GM19397 (cell line): ENCODE results near the gene ZCCHC7.
"Not testable (repeated sequence)": the region's sequence is repeated elsewhere in the genome, so short reads cannot be mapped to it uniquely, and the experiment has no call there.

Experiments used
- ATAC-seq: cut with Tn5 transposase; IDR thresholded peaks from one replicate; pipeline ENCODE4 v1.9.1; 2021; ENCODE audit warnings: mild to moderate bottlenecking, moderate library complexity; ENCODE audit not compliant: unreplicated experiment

ZCCHC7 gene

GRCh38 chr9:37167456-37168047 is 47.2 kb downstream of the ZCCHC7 start:
- no peak for ATAC-seq

DNA sequence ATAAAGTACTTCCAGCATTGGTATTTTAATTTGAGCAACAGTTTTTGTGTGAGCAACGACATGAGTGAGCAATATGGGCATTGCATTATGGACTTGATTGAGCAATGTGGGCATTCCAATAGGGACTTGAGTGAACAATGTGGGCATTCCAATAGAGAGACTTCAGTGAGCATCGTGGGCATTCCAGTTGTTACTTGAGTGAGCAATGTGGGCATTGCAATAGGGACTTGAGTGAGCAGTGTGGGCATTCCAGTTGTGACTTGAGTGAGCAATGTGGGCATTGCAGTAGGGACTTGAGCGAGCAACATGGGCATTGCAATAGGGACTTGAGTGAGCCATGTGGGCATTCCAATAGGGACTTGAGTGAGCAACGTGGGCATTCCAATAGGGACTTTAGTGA is 52.2 kb downstream of the ZCCHC7 start:
- no peak for ATAC-seq

DNA sequence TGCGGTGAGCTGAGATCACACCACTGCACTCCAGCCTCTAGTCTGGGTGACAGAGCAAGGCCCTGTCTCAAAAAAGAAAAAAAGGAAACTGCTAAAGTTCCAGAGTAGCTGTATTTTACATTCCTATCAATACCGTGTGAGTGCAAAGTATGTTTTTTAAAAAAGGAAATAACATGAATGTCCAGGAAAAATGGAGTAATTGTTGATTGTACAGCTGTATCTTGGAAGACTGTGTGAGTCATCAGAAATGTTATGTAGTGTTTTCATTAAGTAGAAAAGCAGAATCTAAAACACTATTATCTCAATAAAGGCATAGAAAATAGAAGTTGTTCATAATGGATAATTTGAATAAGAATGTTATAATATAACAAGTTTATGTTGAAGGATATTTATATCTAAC is 53.9 kb downstream of the ZCCHC7 start:
- no peak for ATAC-seq

DNA sequence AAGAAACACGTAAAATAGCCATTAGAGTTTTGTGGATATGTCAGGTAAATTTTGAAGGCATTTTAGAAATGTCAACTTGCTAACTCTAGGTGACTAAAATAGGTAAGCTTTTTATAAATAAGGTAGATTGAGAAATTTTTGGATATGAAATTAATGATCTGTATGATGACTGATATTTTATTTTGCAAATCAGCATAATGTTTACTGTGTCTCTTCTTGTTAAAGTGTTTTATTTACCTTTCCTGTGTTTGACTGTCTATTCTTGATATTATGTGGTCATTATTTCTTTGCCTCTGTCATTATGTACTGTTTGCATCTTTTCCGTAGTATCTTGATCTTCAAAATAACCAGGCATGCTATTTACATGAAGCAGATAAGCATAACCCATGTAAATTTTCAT is 58.4 kb downstream of the ZCCHC7 start:
- no peak for ATAC-seq

DNA sequence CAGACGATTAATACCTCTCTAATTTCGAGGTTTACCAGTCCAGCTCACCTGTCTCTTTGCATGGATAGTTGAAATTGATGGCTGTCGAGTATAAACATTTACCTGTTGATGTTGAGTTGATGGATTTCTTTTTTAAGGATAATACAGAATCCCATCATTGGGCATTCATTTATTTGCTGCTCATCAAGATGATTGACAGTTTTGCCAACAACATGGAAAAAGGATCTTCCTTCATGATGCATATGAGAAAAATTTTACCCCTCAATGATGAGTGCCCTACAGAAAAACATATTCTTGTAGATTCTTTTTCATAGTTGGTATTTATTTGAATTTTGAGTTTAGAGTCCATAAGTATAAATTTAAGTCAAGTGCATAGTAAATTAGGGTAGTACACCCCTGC is 59.2 kb downstream of the ZCCHC7 start:
- ATAC-seq: no peak

GRCh38 chr9:37180138-37180537 is 59.8 kb downstream of the ZCCHC7 start:
- ATAC-seq: no peak

DNA sequence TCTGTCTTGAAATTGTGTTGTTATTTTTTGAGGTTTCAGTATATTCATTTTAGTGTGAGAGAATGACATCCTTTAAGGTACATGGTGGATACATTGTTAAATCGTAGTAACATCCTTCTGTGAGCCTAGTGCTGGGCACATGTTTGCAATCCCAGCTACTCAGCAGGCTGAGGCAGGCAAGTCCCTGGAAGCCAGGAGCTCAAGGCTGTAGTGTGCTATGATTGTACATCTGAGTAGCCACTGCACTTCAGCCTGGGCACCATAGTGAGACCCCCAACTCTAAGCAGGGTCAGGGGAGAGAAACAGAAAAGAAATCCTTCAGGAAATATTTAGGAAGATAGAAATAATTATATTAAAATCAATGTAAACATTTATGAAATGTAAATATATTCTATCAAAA is 62.3 kb downstream of the ZCCHC7 start:
- no peak for ATAC-seq

DNA sequence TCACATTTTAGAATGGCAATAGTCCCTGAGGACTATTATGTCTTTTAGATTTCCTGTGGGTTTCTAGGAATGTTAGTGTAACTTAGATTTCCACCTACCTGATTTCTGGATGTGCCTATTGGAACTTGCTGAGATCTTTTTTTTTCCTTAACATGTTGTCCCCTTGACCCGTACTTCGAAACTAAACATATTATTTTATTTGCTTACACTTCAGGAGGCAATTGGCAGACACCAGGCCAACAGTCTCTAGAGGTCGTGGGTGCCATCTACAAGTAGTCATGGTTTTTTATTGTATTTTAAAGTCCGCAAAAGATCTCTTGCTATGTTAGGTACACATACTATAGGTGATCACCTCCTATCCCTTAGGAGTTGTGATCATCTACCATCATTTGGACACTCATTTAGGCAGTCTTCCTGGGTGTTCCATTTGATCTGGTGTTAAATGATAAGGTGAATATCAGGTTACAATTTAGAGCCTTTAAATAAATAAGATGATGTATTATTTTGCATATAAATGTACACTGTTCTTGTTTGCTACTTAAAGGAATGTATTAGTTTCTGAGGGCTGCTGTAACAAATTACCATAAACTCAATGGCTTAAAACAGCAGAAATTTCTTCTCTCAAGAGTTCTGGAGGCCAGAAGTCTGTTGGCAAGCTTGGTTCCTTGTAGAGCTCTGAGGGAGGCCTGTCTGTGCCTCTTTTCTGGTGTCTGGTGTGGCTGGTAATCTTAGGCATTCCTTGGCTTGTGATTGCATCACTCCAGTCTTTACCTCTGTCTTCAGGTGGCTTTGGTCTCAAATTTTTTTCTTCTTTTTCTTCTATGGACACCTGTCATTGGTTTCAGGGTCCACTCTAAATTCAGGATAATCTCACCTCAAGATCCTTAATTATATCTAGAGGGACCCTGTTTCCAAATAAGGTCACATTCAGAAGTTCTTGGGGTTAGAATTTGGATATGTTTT is 64.8 kb downstream of the ZCCHC7 start:
- no peak for ATAC-seq

DNA sequence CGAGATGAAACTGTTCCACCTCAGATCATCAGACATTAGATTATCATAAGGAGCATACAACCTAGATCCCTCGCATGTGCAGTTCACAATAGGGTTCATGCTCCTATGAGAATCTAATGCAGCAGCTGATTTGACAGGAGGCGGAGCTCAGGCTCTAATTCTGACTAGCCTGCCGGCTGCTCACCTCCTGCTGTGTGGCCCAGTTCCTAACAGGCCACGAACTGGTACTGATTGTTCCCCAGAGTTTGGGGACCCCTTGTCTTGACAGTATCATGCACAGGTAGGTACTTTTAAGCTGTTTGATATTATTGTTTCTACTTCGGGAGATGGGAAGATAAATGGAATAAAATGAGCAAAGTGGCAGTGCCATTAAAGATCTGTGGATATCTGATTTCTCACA is 66.9 kb downstream of the ZCCHC7 start:
- ATAC-seq: peak; percentile 68

DNA sequence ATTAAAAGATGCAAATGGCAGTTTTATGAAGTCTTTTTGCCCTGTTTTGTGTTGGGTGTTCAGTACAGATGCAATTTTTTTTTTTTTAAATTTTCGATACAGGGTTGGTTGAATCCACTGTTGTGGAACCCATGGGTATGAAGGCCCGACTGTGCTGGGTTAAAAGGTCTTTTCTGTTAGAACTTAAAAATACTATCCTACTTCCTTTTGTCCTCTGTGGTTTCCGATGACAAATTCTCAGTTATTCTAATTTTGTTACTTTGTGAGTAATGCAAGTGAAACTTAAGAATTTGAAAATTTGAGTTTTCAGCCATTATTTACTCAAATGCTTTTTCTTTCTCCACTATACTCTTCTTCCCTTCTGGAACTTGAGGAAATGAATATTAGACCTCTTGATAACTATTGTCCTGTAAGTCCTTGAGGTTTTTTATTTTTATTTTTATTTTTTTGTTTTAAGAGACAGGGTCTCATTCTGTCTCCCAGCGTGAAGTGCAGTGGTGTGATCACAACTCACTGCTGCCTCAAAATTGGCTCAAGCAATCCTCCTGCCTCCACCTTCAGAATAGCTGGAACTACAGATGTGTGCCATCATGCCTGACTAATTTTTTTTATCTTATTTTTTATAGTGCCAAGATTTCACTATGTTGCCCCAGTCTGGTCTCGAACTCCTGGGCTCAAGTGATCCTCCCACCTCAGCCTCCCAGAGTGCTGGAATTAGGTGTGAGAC is 67.5 kb downstream of the ZCCHC7 start:
- ATAC-seq: peak; percentile 70

DNA sequence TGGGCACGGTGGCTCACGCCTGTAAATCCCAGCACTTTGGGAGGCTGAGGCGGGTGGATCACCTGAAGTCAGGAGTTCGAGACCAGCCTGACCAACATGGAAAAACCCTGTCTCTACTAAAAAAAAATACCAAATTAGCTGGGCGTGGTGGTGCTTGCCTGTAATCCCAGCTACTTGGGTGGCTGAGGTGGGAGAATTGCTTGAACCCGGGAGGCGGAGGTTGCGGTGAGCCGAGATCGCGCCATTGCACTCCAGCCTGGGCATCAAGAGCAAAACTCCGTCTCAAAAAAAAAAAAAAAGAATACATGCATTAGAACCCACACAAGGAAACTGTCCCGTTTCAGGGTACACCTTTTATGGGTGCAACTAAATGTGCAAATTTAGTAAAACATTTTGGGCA is 70.4 kb downstream of the ZCCHC7 start:
- ATAC-seq: not testable (repeated sequence)

DNA sequence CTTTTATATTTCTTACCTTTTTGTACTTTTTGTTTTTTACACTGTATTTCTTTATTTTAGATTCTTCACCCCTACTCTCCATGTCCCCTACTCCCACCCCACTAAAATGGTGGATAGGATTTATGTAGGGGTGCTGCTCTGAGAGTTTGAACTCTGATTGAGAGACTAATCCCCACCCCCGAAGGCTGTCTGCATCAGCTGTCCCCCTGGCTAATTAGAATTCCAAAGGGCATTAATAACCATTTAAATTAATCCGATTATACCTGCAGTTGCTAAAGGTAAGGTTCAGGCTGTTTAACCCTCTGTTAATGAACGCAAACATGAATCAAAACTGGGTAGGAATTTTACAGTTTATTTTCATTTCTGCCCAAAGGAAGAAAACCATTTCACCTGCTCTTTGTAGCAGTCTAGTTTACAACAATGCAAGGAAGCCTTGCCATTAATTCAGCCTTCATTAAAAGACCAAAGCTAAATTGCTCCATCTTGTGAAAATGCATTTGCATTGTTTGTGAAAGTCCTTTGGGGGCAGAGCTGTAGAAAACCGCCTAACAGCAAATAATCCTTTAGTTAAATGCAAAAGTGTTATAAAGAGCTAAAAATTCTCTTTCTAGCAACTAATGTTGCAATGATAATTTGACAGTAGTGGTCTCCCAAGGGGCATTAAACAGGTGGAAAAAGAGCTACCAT is 71.2 kb downstream of the ZCCHC7 start:
- no peak for ATAC-seq

GRCh38 chr9:37192803-37193202 is 72.4 kb downstream of the ZCCHC7 start:
- ATAC-seq: no peak

DNA sequence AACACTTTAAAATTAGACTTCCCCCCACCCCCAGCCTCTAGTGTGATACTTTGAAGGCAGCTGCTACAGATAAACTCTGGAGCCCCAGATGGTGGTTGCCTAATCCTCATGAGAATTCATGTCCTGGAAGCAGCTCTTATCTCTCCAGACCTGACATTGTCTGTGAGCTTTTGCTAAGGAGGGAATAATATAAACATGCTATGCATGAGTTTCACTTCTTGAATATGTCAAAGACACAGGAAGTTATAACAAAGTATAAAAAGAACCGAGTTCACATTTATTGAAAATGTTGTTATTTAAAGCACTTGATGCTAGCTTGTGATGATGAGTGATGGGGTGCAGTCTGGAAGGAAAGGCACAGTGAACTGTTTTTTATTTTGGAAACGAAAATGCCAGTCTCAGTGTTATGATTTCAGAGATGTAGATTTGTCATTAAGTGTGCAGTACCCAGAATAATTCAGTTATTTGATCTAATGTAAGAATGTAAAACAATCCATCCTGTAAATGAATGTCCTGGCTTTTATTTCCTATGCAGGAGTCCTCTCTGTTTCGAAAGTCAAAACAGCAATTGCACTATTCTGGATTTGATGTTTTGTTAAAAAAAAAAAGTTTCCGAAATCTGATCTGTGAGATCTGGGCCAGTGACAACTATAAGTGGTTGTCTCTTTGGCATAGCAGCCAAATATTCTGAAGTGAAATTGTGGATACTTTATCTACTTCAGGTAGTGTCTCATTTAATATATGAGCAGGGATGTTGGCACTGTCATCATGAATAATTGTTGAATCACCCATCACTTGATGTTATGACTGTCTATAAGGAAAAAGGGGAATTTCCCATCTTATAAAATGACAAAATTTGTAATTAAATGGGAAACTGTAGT is 77.0 kb downstream of the ZCCHC7 start:
- ATAC-seq: peak; percentile 52

GRCh38 chr9:37198039-37198729 is 77.8 kb downstream of the ZCCHC7 start:
- no peak for ATAC-seq

DNA sequence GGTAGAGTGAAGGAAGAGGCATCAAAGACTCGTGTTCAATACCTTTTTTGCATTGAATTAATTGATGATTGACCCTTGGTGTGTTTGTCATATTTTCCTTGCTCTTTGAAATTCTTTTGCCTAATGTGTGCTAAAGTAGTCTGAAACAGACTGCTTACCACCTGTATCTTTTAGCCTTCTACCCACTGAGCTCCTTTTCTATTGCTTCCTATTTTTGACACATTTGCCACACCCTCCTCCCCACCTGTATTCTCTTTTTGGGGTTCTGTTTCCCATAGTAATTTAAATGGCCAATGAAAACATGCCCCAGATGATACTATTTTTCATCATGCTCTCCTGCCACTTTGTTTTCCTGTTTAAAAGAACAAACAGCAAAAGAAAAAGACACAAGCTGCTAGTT is 78.5 kb downstream of the ZCCHC7 start:
- ATAC-seq: no peak

GRCh38 chr9:37200433-37201005 is 80.1 kb downstream of the ZCCHC7 start:
- no peak for ATAC-seq

- ATAC-seq: no peak
Observed at GRCh38 chr9:37201581-37201980, 81.2 kb downstream of the ZCCHC7 start.

- ATAC-seq: no peak
Observed at GRCh38 chr9:37202091-37202490, 81.7 kb downstream of the ZCCHC7 start.
